ENCODE data around the gene WFDC5.

Gene WFDC5

DNA sequence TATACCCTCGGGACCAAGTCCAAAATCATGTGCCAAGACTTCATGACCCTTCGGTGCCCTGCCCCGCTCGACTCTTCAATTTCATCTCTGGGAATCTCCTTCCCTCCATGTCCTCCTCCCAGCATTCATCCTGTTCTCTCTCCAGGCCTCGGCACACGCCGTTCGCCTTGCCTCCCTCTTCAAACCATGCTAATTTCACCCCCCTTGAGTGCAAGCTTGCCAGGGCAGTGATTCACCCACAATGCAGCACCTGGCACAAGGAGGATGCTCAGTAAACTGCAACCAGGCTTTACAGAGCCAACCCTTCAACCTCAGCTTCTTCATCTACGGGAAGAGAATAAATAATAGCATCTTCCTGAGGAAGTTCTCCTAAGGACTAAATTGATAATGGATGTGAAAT is 18.2 kb downstream of the WFDC5 start:
- DNase-seq (ENCODE audit: extremely low read depth, low read depth): no peak
- TF ChIP-seq, protein P1, sequence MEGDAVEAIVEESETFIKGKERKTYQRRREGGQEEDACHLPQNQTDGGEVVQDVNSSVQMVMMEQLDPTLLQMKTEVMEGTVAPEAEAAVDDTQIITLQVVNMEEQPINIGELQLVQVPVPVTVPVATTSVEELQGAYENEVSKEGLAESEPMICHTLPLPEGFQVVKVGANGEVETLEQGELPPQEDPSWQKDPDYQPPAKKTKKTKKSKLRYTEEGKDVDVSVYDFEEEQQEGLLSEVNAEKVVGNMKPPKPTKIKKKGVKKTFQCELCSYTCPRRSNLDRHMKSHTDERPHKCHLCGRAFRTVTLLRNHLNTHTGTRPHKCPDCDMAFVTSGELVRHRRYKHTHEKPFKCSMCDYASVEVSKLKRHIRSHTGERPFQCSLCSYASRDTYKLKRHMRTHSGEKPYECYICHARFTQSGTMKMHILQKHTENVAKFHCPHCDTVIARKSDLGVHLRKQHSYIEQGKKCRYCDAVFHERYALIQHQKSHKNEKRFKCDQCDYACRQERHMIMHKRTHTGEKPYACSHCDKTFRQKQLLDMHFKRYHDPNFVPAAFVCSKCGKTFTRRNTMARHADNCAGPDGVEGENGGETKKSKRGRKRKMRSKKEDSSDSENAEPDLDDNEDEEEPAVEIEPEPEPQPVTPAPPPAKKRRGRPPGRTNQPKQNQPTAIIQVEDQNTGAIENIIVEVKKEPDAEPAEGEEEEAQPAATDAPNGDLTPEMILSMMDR (IDR thresholded peaks at IDR 0.05; ENCODE audit: low read depth, low read length): no peak

DNA sequence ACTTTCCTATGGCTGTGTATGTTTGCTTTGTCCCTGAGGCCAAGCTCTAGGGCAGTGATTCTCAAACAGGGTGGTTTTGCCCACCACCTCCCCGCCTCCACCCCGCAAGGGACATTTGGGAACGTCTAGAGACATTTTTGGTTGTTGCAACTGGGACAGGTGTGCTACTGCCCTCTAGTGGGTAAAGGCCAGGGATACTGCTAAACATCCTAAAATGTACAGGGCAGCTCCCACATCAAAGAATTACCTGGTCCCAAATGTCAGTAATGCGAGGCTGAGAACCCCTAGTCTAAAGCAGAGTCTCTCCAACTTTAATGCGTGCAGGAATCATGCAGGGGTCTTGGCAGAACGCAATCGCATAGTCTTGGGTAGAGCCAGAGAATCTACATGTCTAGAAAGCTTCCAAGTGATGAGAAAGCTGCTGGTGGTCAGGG is 19.2 kb downstream of the WFDC5 start:
- TF ChIP-seq, protein P1 (IDR thresholded peaks at IDR 0.05; ENCODE audit: low read depth, low read length): peak; percentile 76
- peak; percentile 38 for DNase-seq (ENCODE audit: extremely low read depth, low read depth)

DNA sequence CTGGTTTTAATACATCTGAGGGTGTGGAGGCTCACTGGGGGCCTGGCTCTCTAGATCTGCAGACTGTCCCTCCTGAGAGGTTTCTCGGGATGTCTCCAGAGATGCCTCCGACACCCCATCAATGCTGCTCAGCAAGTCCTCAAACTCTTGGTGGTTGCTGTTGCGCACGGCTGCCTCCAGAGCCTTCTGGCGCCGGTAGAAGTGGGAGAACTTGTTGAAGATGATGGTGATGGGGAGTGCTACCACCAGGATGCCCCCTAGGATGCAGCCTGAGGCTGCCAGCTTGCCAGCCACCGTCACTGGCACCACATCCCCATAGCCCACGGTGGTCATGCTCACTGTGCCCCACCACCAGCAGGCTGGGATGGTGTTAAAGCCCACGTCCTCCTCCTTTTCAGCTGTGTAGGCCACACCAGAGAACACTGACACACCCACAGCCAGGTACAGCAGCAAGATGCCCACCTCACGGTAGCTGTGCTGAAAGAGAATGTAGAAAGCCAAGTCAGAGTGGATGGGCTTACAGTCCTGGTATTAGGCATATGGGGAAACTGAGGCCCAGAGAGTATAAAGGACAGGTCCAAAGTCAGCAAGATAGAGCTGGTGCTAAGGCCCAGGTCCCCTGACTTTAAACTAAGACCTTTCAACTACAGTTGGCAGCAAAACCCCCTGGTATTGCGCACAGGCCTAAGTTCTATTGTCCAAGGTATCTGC is 20.0 kb downstream of the WFDC5 start:
- DNase-seq (ENCODE audit: extremely low read depth, low read depth): no peak

DNA sequence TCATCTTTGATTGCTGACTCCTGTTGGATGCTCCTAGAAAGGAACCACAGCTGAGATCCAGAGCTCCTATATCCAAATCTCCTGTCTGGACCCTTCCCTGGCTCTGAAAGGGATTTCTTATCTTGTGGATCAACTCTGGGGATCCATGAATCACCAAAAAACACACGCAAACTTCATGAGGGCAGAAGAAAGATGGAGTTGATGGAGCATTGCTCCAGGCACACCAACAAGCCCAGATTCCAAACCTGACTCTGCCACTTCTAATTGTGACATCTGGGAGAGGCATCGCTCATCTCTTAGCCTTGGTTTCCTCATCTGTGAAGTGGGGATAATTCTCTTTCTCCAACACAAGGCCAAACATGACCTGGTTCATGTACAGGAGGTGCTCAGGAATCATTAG is 20.8 kb downstream of the WFDC5 start:
- no peak for DNase-seq (ENCODE audit: extremely low read depth, low read depth)
- TF ChIP-seq, protein P1 (IDR thresholded peaks at IDR 0.05; ENCODE audit: low read depth, low read length): no peak

More for the DNA sequence above, 20.0 kb downstream of the WFDC5 start:
- TF ChIP-seq, protein P1 (IDR thresholded peaks at IDR 0.05; ENCODE audit: low read depth, low read length): no peak

DNA sequence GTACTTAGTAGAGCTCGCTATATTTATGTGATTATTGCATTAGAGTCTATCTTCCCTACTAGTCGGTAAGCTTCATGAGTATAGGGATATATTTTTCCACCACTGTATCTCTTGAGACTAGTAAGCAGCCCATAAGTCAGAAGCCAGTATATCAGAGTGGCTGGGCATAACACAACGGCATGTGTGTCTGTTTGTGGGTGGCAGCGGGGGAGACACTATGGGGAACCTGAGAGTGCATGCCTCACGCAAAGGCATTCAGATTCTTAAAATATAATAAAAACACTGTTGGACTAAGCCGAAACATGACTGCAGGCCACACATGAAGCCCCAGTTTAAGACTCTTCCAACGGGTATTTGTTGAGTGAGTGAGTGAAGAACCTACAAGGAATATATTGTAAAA is 22.1 kb downstream of the WFDC5 start:
- TF ChIP-seq, protein P1 (IDR thresholded peaks at IDR 0.05; ENCODE audit: low read depth, low read length): no peak
- DNase-seq (ENCODE audit: extremely low read depth, low read depth): no peak

DNA sequence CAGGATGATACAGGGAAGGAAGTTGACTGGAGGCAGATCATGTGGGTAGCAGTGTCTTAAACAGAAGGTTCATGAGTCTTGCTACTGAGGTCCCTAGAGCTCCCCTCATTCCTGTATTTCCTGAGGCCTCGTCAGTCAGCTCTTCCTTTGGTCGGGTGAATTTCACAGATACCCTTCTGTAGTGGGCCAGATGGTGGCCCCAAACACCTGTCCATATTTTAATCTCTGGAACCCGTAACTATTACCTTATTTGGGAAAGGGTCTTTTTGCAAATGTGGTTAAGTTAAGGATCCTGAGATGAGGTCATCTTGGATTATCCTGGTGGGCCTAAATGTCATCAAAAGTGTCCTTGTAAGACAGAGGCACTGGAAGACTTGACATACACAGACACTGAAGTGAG is 23.6 kb downstream of the WFDC5 start:
- TF ChIP-seq, protein P1 (IDR thresholded peaks at IDR 0.05; ENCODE audit: low read depth, low read length): no peak
- no peak for DNase-seq (ENCODE audit: extremely low read depth, low read depth)

DNA sequence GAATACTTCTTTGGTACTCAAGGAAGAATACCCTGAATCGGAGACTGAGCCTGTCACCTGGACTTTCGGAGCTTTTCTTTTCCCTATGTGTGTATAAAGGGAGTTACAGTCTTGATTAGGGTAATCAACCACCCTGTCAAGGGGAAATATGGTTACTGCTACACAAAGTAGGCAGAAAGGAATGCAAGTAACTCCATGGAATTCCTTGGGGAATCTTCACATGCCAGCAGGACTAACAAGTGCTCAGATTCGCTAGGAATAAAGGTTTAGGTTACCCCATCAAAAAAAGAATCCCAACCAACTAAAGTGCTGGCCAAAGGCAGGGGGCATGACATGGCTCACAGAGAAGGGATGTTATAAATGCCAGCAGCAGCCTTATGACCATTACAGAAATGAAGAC is 24.5 kb downstream of the WFDC5 start:
- TF ChIP-seq, protein P1 (IDR thresholded peaks at IDR 0.05; ENCODE audit: low read depth, low read length): no peak
- no peak for DNase-seq (ENCODE audit: extremely low read depth, low read depth)
